ENCODE data around the gene VPS29. TPM values are rescaled to one million over a fixed set of nuclear protein-coding genes. Genes with fewer than 3 reads are reported as not detected.
A peak's percentile ranks its signal among the peaks of the same experiment; 100 is the strongest.

VPS29 gene
- total RNA-seq, 1 experiment from 2014 or later = 66.3 TPM

- DNase-seq (ENCODE audit: low spot score) = no peak
- H3K4me1 Mint-ChIP-seq = peaks cover 7% of the 10 kb centered on the region
- H3K4me3 Mint-ChIP-seq = no peak overlapping the region
- TF ChIP-seq IRF2 (CRISPR knock-in tag; IDR thresholded peaks at IDR 0.05; ENCODE audit: borderline replicate concordance, low read depth) = no peak
- no peak for TF ChIP-seq JUN (CRISPR knock-in tag; IDR thresholded peaks at IDR 0.05)
- no peak for TF ChIP-seq CREM (CRISPR knock-in tag; IDR thresholded peaks at IDR 0.05)
- TF ChIP-seq ETV6 (CRISPR knock-in tag; IDR thresholded peaks at IDR 0.05) = no peak
- no peaks in the 10 kb centered on the region for H3K27me3 Mint-ChIP-seq (ENCODE audit: low read depth)
- no peak for ATAC-seq
- ChIA-PET CTCF (interaction anchor here (1.5 to 1.6 kb wide), 2 partner anchors 8 to 101 kb away, joined by 4 to 6 read pairs; partner anchors contain the start of gene ARPC3), POLR2A (no interaction called here)
- no peak overlapping the region for H3K27ac Mint-ChIP-seq
- peaks cover 19% of the 10 kb centered on the region for H3K36me3 Mint-ChIP-seq
- H3K9me3 Mint-ChIP-seq = no peaks in the 10 kb centered on the region
Measured at GRCh38 chr12:110550981-110551380, 49.1 kb upstream of the VPS29 start.

GRCh38 chr12:110549716-110550115 is 47.8 kb upstream of the VPS29 start:
- CTCF ChIA-PET = interaction anchor here (1.3 kb wide), 2 partner anchors 30 to 99 kb away, joined by 3 to 6 read pairs; partner anchors contain the start of gene ARPC3
- DNase-seq (ENCODE audit: low spot score) (no peak), ATAC-seq (no peak)
- H3K27ac Mint-ChIP-seq = peak overlapping the region; percentile 72
- POLR2A ChIA-PET = no interaction called here
- H3K9me3 Mint-ChIP-seq = no peaks in the 10 kb centered on the region
- peaks cover 4% of the 10 kb centered on the region; the same call in 1 of the 2 replicates for H3K4me1 Mint-ChIP-seq
- H3K4me3 Mint-ChIP-seq = no peak overlapping the region
- no peak for TF ChIP-seq ATF2 (CRISPR knock-in tag; IDR thresholded peaks at IDR 0.05; ENCODE audit: borderline replicate concordance, low read depth)
- no peak for TF ChIP-seq TCF7 (CRISPR knock-in tag; IDR thresholded peaks at IDR 0.05; ENCODE audit: low read depth)
- TF ChIP-seq FOXJ3 (CRISPR knock-in tag; IDR thresholded peaks at IDR 0.05; ENCODE audit: borderline replicate concordance) = no peak
- TF ChIP-seq ZNF317 (CRISPR knock-in tag; IDR thresholded peaks at IDR 0.05; ENCODE audit: borderline replicate concordance, low read depth) = no peak
- TF ChIP-seq SP1 (CRISPR knock-in tag; conservative IDR thresholded peaks at IDR 0.05) = no peak
- no peak for TF ChIP-seq ZNF121 (CRISPR knock-in tag; IDR thresholded peaks at IDR 0.05)
- no peak for TF ChIP-seq RELA (CRISPR knock-in tag; IDR thresholded peaks at IDR 0.05; ENCODE audit: borderline replicate concordance)
- TF ChIP-seq TP53 (CRISPR knock-in tag; IDR thresholded peaks at IDR 0.05) = no peak
- TF ChIP-seq ZNF138 (CRISPR knock-in tag; conservative IDR thresholded peaks at IDR 0.05) = no peak
- no peak for TF ChIP-seq HMGXB4 (CRISPR knock-in tag; IDR thresholded peaks at IDR 0.05)
- H3K36me3 Mint-ChIP-seq = peaks cover 26% of the 10 kb centered on the region
- H3K27me3 Mint-ChIP-seq (ENCODE audit: low read depth) = no peaks in the 10 kb centered on the region

GRCh38 chr12:110548678-110549077 is 46.8 kb upstream of the VPS29 start:
- Mint-ChIP-seq H3K4me1 (peaks cover 4% of the 10 kb centered on the region; the same call in 1 of the 2 replicates), H3K27ac (0 out of 2 replicates have a peak overlapping the region, but pooled peaks have one; percentile 26), H3K36me3 (peaks cover 27% of the 10 kb centered on the region), H3K4me3 (no peak overlapping the region), H3K27me3 (ENCODE audit: low read depth) (no peaks in the 10 kb centered on the region), H3K9me3 (no peaks in the 10 kb centered on the region)
- DNase-seq (ENCODE audit: low spot score) (no peak), ATAC-seq (no peak)
- POLR2A ChIA-PET = interaction anchor here (0.5 to 0.6 kb wide), 2 partner anchors 44 to 50 kb away, joined by 3 to 5 read pairs; no protein-coding TSS in a partner anchor
- CTCF ChIA-PET = interaction anchor here (1.0 to 1.3 kb wide), 3 partner anchors 31 to 117 kb away, joined by 3 to 6 read pairs (median 3); partner anchors contain the start of gene ARPC3
- TF ChIP-seq OVOL2 (CRISPR knock-in tag; IDR thresholded peaks at IDR 0.05; ENCODE audit: borderline replicate concordance) = no peak
- no peak for TF ChIP-seq USF1 (CRISPR knock-in tag; IDR thresholded peaks at IDR 0.05)
- TF ChIP-seq FOXP4 (CRISPR knock-in tag; IDR thresholded peaks at IDR 0.05) = no peak
- TF ChIP-seq ZNF396 (CRISPR knock-in tag; IDR thresholded peaks at IDR 0.05; ENCODE audit: borderline replicate concordance) = no peak

Measured in WTC11 (cell line).